GM19043 (cell line): ENCODE results near the gene BMPR1A.

ENCODE experiments used
- ATAC-seq: cut with Tn5 transposase; IDR thresholded peaks from one replicate; pipeline ENCODE4 v1.9.1; 2021; ENCODE audit warnings: low read depth; ENCODE audit not compliant: unreplicated experiment

Gene BMPR1A

GRCh38 chr10:86758189-86759072 is 2.0 kb downstream of the BMPR1A start:
- no peak for ATAC-seq

- ATAC-seq: no peak
Observed at GRCh38 chr10:86759073-86759672, 2.8 kb downstream of the BMPR1A start.

- no peak for ATAC-seq
Observed at GRCh38 chr10:86763404-86763803, 7.0 kb downstream of the BMPR1A start.

GRCh38 chr10:86765548-86765947 is 9.1 kb downstream of the BMPR1A start:
- ATAC-seq: no peak

- no peak for ATAC-seq
Observed at GRCh38 chr10:86768412-86769062, 12.1 kb downstream of the BMPR1A start.

GRCh38 chr10:86769991-86770390 is 13.6 kb downstream of the BMPR1A start:
- ATAC-seq: no peak

- no peak for ATAC-seq
Observed at GRCh38 chr10:86770412-86770960, 14.1 kb downstream of the BMPR1A start.

- no peak for ATAC-seq
Observed at GRCh38 chr10:86773498-86773897, 17.1 kb downstream of the BMPR1A start.

- ATAC-seq: peak; percentile 59
Observed at GRCh38 chr10:86775056-86775869, 18.8 kb downstream of the BMPR1A start.

- ATAC-seq: no peak
Observed at GRCh38 chr10:86775870-86776180, 19.4 kb downstream of the BMPR1A start.

GRCh38 chr10:86779220-86780017 is 23.0 kb downstream of the BMPR1A start:
- no peak for ATAC-seq

- no peak for ATAC-seq
Observed at GRCh38 chr10:86782701-86783418, 26.4 kb downstream of the BMPR1A start.

GRCh38 chr10:86785037-86785436 is 28.6 kb downstream of the BMPR1A start:
- no peak for ATAC-seq

- no peak for ATAC-seq
Observed at GRCh38 chr10:86785968-86786367, 29.5 kb downstream of the BMPR1A start.

GRCh38 chr10:86786368-86786767 is 29.9 kb downstream of the BMPR1A start:
- ATAC-seq: no peak

- no peak for ATAC-seq
Observed at GRCh38 chr10:86790394-86790793, 34.0 kb downstream of the BMPR1A start.

GRCh38 chr10:86792461-86793167 is 36.2 kb downstream of the BMPR1A start:
- no peak for ATAC-seq

GRCh38 chr10:86793696-86794095 is 37.3 kb downstream of the BMPR1A start:
- no peak for ATAC-seq

GRCh38 chr10:86795353-86795752 is 38.9 kb downstream of the BMPR1A start:
- no peak for ATAC-seq
